ENCODE results near the gene C17orf75. TPM values are rescaled to one million over a fixed set of nuclear protein-coding genes. Genes with fewer than 3 reads are reported as not detected.

The C17orf75 gene
- total RNA-seq, 1 donor from 2014 or later: 19.4 TPM

DNA sequence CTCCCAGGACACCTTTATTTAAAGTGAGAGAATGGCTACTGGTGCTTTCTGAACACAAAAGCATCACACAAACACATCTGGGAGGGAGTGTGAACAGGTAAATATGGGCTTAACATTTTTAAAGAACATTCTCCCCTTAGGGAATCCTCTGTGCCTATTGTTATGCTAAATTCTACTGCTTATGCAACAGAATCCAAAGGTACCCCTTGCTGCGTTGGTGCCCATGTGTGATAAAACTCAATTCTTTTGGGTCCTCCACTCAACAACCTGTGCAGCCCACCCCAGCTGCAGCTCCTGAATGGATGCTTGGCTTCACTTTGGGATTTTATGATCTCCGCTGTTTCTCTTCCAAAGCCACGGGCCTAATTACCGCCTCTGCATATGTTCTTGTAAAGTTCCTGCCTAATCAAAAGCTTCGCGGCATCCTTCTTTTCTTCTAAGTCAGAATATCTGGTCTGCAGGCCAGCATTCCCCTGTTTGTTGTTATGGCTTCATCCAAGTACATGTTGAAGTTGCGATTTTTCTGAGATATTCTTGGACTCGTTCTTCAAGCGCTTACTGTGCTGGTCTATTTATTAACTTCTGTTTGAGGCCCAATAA is 52.4 kb downstream of the C17orf75 start:
- Mint-ChIP-seq H3K36me3 (ENCODE audit: unreplicated experiment) (no peaks in the 10 kb centered on the region), H3K4me1 (ENCODE audit: unreplicated experiment) (no peaks in the 10 kb centered on the region)
- no peak for DNase-seq (ENCODE audit: extremely low spot score, unreplicated experiment)

DNA sequence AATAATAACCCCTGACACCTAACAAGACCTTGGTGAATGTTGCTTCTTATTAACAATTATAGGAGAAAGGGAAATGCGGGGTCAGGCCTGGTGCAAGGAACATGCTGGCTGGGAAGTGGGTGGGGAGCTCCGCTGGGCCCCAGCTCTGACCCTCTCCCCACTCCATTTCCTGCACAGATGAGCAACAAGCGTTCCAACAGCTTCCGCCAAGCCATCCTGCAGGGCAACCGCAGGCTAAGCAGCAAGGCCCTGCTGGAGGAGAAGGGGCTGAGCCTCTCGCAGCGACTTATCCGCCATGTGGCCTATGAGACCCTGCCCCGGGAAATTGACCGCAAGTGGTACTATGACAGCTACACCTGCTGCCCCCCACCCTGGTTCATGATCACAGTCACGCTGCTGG is 53.4 kb downstream of the C17orf75 start:
- no peak for DNase-seq (ENCODE audit: extremely low spot score, unreplicated experiment)
- Mint-ChIP-seq H3K9me3 (ENCODE audit: unreplicated experiment) (no peaks in the 10 kb centered on the region), H3K27ac (ENCODE audit: unreplicated experiment) (no peak overlapping the region)

More for the DNA sequence above, 52.4 kb downstream of the C17orf75 start:
- H3K27ac Mint-ChIP-seq (ENCODE audit: unreplicated experiment): no peak overlapping the region
- no peaks in the 10 kb centered on the region for H3K27me3 Mint-ChIP-seq (ENCODE audit: unreplicated experiment)
- H3K9me3 Mint-ChIP-seq (ENCODE audit: unreplicated experiment): no peaks in the 10 kb centered on the region
- no peak overlapping the region for H3K4me3 Mint-ChIP-seq (ENCODE audit: unreplicated experiment)
- TF ChIP-seq, protein P1, sequence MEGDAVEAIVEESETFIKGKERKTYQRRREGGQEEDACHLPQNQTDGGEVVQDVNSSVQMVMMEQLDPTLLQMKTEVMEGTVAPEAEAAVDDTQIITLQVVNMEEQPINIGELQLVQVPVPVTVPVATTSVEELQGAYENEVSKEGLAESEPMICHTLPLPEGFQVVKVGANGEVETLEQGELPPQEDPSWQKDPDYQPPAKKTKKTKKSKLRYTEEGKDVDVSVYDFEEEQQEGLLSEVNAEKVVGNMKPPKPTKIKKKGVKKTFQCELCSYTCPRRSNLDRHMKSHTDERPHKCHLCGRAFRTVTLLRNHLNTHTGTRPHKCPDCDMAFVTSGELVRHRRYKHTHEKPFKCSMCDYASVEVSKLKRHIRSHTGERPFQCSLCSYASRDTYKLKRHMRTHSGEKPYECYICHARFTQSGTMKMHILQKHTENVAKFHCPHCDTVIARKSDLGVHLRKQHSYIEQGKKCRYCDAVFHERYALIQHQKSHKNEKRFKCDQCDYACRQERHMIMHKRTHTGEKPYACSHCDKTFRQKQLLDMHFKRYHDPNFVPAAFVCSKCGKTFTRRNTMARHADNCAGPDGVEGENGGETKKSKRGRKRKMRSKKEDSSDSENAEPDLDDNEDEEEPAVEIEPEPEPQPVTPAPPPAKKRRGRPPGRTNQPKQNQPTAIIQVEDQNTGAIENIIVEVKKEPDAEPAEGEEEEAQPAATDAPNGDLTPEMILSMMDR (IDR thresholded peaks at IDR 0.05): no peak

DNA sequence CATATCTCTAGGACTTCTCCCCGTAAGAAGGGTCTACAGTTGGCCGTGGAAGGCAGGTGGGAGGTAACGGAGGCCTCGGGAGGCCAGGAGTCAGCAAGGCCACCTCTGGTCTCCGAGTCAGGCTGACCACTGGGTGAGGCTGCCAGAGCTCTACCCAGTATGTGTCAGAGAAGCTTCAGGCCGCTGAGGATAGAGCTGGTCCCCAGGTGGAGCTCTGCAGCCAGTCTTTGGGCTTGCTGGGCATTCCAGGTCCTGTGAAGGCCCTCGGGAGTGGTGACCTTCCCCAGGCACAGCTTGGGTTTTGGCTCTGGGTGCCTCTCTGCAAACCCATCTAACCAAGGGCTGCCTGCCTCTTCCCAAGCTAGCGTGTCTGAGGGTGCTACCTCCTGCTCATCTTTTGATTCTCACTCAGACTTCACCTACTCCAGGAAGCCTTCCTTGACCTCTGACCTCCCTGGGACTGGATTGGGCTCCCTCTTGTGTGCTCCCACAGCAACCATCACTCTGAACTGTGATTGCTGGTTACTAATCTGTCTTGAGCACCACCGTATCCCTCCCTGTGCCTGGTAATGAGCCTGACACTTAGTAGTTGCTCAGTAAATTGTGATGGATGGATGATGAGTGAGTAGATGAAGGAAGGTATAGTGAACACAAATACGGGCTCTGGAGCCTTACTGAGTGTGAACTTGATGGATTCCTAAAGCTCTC is 54.0 kb downstream of the C17orf75 start:
- Mint-ChIP-seq H3K4me1 (ENCODE audit: unreplicated experiment) (peaks cover 4% of the 10 kb centered on the region), H3K4me3 (ENCODE audit: unreplicated experiment) (no peak overlapping the region), H3K27ac (ENCODE audit: unreplicated experiment) (no peak overlapping the region), H3K36me3 (ENCODE audit: unreplicated experiment) (no peaks in the 10 kb centered on the region), H3K27me3 (ENCODE audit: unreplicated experiment) (peaks cover 4% of the 10 kb centered on the region), H3K9me3 (ENCODE audit: unreplicated experiment) (no peaks in the 10 kb centered on the region)
- TF ChIP-seq, protein P1 (IDR thresholded peaks at IDR 0.05): no peak
- DNase-seq (ENCODE audit: extremely low spot score, unreplicated experiment): no peak

More for the DNA sequence above, 53.4 kb downstream of the C17orf75 start:
- H3K36me3 Mint-ChIP-seq (ENCODE audit: unreplicated experiment): no peaks in the 10 kb centered on the region
- peaks cover 4% of the 10 kb centered on the region for H3K27me3 Mint-ChIP-seq (ENCODE audit: unreplicated experiment)
- TF ChIP-seq, protein P1 (IDR thresholded peaks at IDR 0.05): no peak
- H3K4me3 Mint-ChIP-seq (ENCODE audit: unreplicated experiment): no peak overlapping the region
- H3K4me1 Mint-ChIP-seq (ENCODE audit: unreplicated experiment): peaks cover 3% of the 10 kb centered on the region

DNA sequence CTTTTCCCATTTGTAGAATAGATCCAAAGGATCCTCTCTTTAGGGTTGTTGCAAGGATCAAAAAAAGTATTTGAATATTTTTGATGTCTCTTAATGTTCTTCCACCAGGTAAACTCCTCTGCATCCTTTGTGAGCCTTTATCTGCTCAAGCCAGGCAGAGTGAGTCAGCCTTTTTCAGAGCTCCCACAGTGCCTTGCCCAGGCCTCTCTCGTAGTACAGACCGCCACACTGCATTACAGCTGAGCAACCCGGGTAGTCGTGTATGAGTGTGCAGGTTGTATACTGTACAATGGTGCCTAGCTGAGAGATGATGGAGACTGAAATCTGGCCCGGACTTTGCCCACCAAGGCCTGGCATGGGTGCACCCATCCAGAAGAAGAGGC is 55.5 kb downstream of the C17orf75 start:
- DNase-seq (ENCODE audit: extremely low spot score, unreplicated experiment): no peak
- Mint-ChIP-seq H3K4me3 (ENCODE audit: unreplicated experiment) (no peak overlapping the region), H3K36me3 (ENCODE audit: unreplicated experiment) (no peaks in the 10 kb centered on the region), H3K4me1 (ENCODE audit: unreplicated experiment) (peaks cover 4% of the 10 kb centered on the region), H3K9me3 (ENCODE audit: unreplicated experiment) (no peaks in the 10 kb centered on the region), H3K27ac (ENCODE audit: unreplicated experiment) (no peak overlapping the region), H3K27me3 (ENCODE audit: unreplicated experiment) (peaks cover 8% of the 10 kb centered on the region)
- TF ChIP-seq, protein P1 (IDR thresholded peaks at IDR 0.05): no peak

DNA sequence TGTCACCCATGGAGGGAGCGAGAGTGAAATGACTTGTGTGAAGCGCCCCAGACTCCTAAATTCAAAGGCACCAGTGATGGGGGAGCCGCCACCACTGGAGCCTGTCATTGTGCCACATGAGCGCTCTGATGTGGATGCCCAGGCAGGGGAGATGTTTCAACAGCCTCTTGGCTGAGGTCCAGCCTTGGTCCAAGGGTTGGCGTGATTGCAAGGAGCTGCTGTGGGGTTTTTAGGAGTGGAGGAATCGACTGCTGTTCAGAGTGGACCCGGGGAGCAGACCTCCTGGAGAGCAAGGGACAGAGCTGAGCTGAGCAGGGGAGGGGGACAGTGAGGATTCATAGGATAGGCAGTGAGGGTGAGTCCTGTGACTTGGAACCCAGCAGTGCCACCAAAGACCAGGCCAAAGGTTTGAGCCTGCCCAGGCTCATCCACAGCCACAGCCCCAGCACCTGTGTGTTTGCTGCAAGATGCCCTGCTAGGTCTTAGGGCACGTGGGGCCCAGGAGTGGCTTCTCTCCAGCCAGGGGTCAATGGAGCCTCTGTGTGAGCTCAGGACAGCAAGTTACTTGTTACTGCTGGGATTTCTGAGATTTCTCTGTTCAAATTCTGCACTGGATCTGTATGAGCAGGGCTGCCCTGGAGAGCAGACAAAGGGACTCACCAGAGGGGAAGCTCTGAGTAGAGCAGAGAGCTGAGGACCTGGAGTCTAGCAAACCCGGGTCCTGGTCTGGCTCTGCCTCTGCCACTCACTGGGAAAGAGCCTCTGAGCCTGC is 56.0 kb downstream of the C17orf75 start:
- peaks cover 8% of the 10 kb centered on the region for H3K27me3 Mint-ChIP-seq (ENCODE audit: unreplicated experiment)
- H3K27ac Mint-ChIP-seq (ENCODE audit: unreplicated experiment): no peak overlapping the region
- no peak overlapping the region for H3K4me3 Mint-ChIP-seq (ENCODE audit: unreplicated experiment)
- no peak for DNase-seq (ENCODE audit: extremely low spot score, unreplicated experiment)
- no peaks in the 10 kb centered on the region for H3K36me3 Mint-ChIP-seq (ENCODE audit: unreplicated experiment)
- TF ChIP-seq, protein P1 (IDR thresholded peaks at IDR 0.05): no peak
- H3K9me3 Mint-ChIP-seq (ENCODE audit: unreplicated experiment): no peaks in the 10 kb centered on the region
- H3K4me1 Mint-ChIP-seq (ENCODE audit: unreplicated experiment): peaks cover 4% of the 10 kb centered on the region

Measured in osteocyte (in vitro differentiated cells).